GM19023 (cell line): Measurements from ENCODE around the gene SEPHS2.

Source experiments
- ATAC-seq: cut with Tn5 transposase; IDR thresholded peaks from one replicate; pipeline ENCODE4 v1.9.1; 2021; ENCODE audit warnings: mild to moderate bottlenecking, moderate library complexity; ENCODE audit not compliant: unreplicated experiment

The SEPHS2 gene

GRCh38 chr16:30430428-30430970 is 15.2 kb downstream of the SEPHS2 start:
- no peak for ATAC-seq

GRCh38 chr16:30429678-30430427 is 15.8 kb downstream of the SEPHS2 start, which contains the start of gene DCTPP1:
DCTPP1 (minus strand) TSS chr16:30430030; CDS start chr16:30429980, 50 bp downstream.
- peak; percentile 95 for ATAC-seq

- ATAC-seq = no peak
Observed at GRCh38 chr16:30429418-30429677, 16.3 kb downstream of the SEPHS2 start.

GRCh38 chr16:30428055-30428454 is 17.6 kb downstream of the SEPHS2 start:
- ATAC-seq = no peak

GRCh38 chr16:30421010-30421409 is 24.7 kb downstream of the SEPHS2 start:
- no peak for ATAC-seq

GRCh38 chr16:30418350-30419181 is 27.1 kb downstream of the SEPHS2 start:
- no peak for ATAC-seq

- peak; percentile 83 for ATAC-seq
Observed at GRCh38 chr16:30417529-30418349, 27.9 kb downstream of the SEPHS2 start.

- ATAC-seq = no peak
Observed at GRCh38 chr16:30416624-30417528, 28.8 kb downstream of the SEPHS2 start.

GRCh38 chr16:30416047-30416603 is 29.5 kb downstream of the SEPHS2 start:
- no peak for ATAC-seq

- no peak for ATAC-seq
Observed at GRCh38 chr16:30414159-30414558, 31.5 kb downstream of the SEPHS2 start.

- no peak for ATAC-seq
Observed at GRCh38 chr16:30413112-30413806, 32.4 kb downstream of the SEPHS2 start.

GRCh38 chr16:30409125-30410060 is 36.3 kb downstream of the SEPHS2 start:
- no peak for ATAC-seq

GRCh38 chr16:30407804-30408534 is 37.7 kb downstream of the SEPHS2 start:
- peak; percentile 15 for ATAC-seq

GRCh38 chr16:30407102-30407803 is 38.4 kb downstream of the SEPHS2 start, which contains the start of gene ZNF771:
ZNF771 (plus strand) TSS chr16:30407606; CDS start chr16:30408054, 448 bp downstream.
- peak; percentile 77 for ATAC-seq

GRCh38 chr16:30406795-30407101 is 38.9 kb downstream of the SEPHS2 start:
- ATAC-seq = peak; percentile 4

- ATAC-seq = no peak
Observed at GRCh38 chr16:30401768-30402425, 43.8 kb downstream of the SEPHS2 start.
